Hepatocyte (in vitro differentiated cells): Measurements from ENCODE around the gene DEFB132. TPM values are rescaled to one million over a fixed set of nuclear protein-coding genes. Genes with fewer than 3 reads are reported as not detected.

Experiments
- DNase-seq: peaks from one replicate; pipeline ENCODE4 v3.0.0-alpha.2; 2016; ENCODE audit warnings: low spot score
- H2AFZ ChIP-seq: fragments of 200-600 bp; sonication (generic); 2 replicates; pipeline ENCODE4 v1.6.0; 2016; ENCODE audit warnings: antibody characterized with exemption, mild to moderate bottlenecking
- H3K27ac ChIP-seq: fragments of 200-600 bp; sonication (generic); 2 replicates; pipeline ENCODE4 v1.5.1; 2016; ENCODE audit warnings: mild to moderate bottlenecking
- H3K27me3 ChIP-seq: fragments of 200-600 bp; sonication (generic); 2 replicates; pipeline ENCODE4 v1.6.1; 2016
- H3K36me3 ChIP-seq: fragments of 200-600 bp; sonication (generic); replicated peaks from 2 replicates; pipeline ENCODE4 v1.5.1; 2016; ENCODE audit warnings: low read depth; ENCODE audit not compliant: insufficient read depth
- H3K4me1 ChIP-seq: fragments of 200-600 bp; sonication (generic); 2 replicates; pipeline ENCODE4 v1.5.1; 2016; ENCODE audit warnings: mild to moderate bottlenecking, moderate library complexity; ENCODE audit not compliant: insufficient read depth
- H3K4me2 ChIP-seq: fragments of 200-600 bp; sonication (generic); 2 replicates; pipeline ENCODE4 v1.6.0; 2016
- H3K4me3 ChIP-seq: fragments of 200-600 bp; sonication (generic); 2 replicates; pipeline ENCODE4 v1.5.1; 2016; ENCODE audit warnings: mild to moderate bottlenecking
- H3K79me2 ChIP-seq: fragments of 200-600 bp; sonication (generic); 2 replicates; pipeline ENCODE4 v1.6.0; 2017; ENCODE audit warnings: mild to moderate bottlenecking
- H3K9me2 ChIP-seq: fragments of 200-600 bp; sonication (generic); replicated peaks from 2 replicates; pipeline ENCODE4 v1.6.0; 2017; ENCODE audit warnings: mild to moderate bottlenecking; ENCODE audit not compliant: insufficient read depth
- H3K9me3 ChIP-seq: fragments of 200-600 bp; sonication (generic); 2 replicates; pipeline ENCODE4 v1.5.1; 2016; ENCODE audit warnings: low read depth, mild to moderate bottlenecking
- H4K20me1 ChIP-seq: fragments of 200-600 bp; sonication (generic); 2 replicates; pipeline ENCODE4 v1.6.0; 2016; ENCODE audit warnings: mild to moderate bottlenecking; ENCODE audit not compliant: insufficient read depth, poor library complexity, severe bottlenecking
- EZH2 ChIP-seq: fragments of 200-600 bp; sonication (generic); IDR thresholded peaks from 2 replicates; pipeline ENCODE4 v1.6.1; 2016; ENCODE audit warnings: antibody characterized with exemption, mild to moderate bottlenecking, borderline replicate concordance
- EZH2phosphoT487 ChIP-seq: fragments of 200-600 bp; sonication (generic); IDR thresholded peaks from one replicate; pipeline ENCODE4 v1.6.1; 2018; ENCODE audit warnings: antibody characterized with exemption, mild to moderate bottlenecking, low read depth, moderate library complexity; ENCODE audit not compliant: unreplicated experiment, severe bottlenecking
- WGBS: methylation state at CpG from one replicate; pipeline ENCODE4 v1.1.6; 2016; ENCODE audit warnings: low lambda C conversion rate; ENCODE audit errors: missing lambda C conversion rate; 5-methylcytosine and 5-hydroxymethylcytosine counted together
- polyA plus RNA-seq: library from polyadenylated mRNA; unstranded; fragments of >200 nt; fragmentation: Nextera tagmentation; extraction: Ambion mirVana; gene quantifications from 2 replicates; pipeline ENCODE4 v1.2.1, GENCODE V29; 2016
- total RNA-seq: library from RNA; depleted of rRNA; stranded (reverse); fragments of >200 nt; gene quantifications from 2 replicates; pipeline ENCODE4 v1.2.3, GENCODE V29; 2014
- TF ChIP-seq, protein P1 (sequence below): fragments of 200-600 bp; sonication (generic); IDR thresholded peaks from 2 replicates; pipeline ENCODE4 v1.5.1; 2016; ENCODE audit warnings: antibody characterized with exemption, mild to moderate bottlenecking; ENCODE audit not compliant: poor library complexity

DEFB132 gene
- total and polyA plus RNA-seq, 2 experiments from 2014 or later = not detected

DNA sequence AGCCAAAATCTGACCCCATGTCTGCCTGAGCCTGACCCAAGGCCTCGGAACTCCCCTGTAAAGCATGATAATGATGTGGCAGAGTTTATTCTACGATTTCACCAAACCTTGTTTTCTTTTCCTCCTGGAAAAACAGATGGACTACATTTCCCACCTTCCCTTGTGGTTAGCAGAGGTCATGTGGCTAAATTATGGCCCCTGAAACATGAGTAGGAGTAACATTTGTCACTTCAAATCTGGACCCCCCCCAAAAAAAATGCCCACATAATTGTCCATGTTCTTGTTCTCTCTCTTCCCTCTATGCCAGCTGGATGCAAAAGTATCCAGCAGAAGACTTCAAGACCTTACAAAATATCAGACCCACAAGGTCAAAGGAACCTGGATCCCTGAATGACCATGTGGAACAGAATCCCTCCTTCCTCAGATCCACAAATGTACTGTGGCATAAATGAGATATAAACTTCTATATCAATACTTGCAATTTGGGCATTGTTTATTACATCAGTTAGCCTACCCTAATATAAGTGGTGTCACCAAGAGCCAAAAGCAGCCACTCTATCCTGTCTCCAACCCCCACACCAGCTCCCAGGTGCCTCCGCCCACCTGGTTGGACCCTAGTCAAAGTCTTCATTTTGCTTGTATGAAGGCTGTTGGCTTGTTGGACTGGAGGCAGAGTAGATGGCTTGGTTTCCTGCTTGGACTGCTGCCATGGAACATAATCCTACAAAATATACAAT, 31.6 kb downstream of the DEFB132 start:
- WGBS = 66% methylated on average over 3 of the region's 3 CpGs
- H3K27me3 ChIP-seq = no peaks in the 10 kb centered on the region
- peak overlapping the region; percentile 81 for H3K27ac ChIP-seq
- H3K9me3 ChIP-seq = no peaks in the 10 kb centered on the region
- no peaks in the 10 kb centered on the region for H4K20me1 ChIP-seq
- no peaks in the 10 kb centered on the region for H3K9me2 ChIP-seq
- H3K4me3 ChIP-seq = no peak overlapping the region
- TF ChIP-seq, protein P1, sequence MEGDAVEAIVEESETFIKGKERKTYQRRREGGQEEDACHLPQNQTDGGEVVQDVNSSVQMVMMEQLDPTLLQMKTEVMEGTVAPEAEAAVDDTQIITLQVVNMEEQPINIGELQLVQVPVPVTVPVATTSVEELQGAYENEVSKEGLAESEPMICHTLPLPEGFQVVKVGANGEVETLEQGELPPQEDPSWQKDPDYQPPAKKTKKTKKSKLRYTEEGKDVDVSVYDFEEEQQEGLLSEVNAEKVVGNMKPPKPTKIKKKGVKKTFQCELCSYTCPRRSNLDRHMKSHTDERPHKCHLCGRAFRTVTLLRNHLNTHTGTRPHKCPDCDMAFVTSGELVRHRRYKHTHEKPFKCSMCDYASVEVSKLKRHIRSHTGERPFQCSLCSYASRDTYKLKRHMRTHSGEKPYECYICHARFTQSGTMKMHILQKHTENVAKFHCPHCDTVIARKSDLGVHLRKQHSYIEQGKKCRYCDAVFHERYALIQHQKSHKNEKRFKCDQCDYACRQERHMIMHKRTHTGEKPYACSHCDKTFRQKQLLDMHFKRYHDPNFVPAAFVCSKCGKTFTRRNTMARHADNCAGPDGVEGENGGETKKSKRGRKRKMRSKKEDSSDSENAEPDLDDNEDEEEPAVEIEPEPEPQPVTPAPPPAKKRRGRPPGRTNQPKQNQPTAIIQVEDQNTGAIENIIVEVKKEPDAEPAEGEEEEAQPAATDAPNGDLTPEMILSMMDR = no peak
- TF ChIP-seq EZH2phosphoT487 (no peak), EZH2 (no peak)
- no peak for DNase-seq
- no peaks in the 10 kb centered on the region for H3K36me3 ChIP-seq
- H2AFZ ChIP-seq = no peak overlapping the region
- H3K4me1 ChIP-seq = peaks cover 10% of the 10 kb centered on the region
- H3K4me2 ChIP-seq = peak overlapping the region; percentile 79
- H3K79me2 ChIP-seq = peaks cover 17% of the 10 kb centered on the region

DNA sequence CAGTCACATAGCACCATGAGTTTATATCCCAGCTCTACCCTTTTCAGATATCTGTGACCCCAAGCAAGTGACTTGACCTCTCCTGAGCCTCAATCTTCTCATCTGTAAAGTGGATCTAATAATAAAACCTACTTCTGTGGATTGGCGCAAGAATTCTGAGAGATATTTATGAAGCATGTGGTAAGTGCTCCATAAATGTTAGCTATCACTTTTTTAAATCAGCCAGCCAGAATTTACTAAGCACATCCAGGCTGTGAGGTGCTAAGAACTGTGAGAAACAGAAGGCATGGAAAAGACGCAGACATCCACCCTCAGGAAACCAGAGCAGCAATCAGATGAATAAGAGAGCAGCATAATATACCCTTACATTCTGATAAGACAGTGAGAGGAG, 32.2 kb downstream of the DEFB132 start:
- no peak for DNase-seq
- H3K4me2 ChIP-seq = peak overlapping the region; percentile 79
- H3K4me3 ChIP-seq = peak overlapping the region; percentile 57
- peaks cover 17% of the 10 kb centered on the region for H3K79me2 ChIP-seq
- H3K27ac ChIP-seq = peak overlapping the region; percentile 81
- WGBS = 51% methylated on average over 2 of the region's 2 CpGs
- no peaks in the 10 kb centered on the region for H3K9me3 ChIP-seq
- H3K36me3 ChIP-seq = no peaks in the 10 kb centered on the region
- H4K20me1 ChIP-seq = no peaks in the 10 kb centered on the region
- H3K9me2 ChIP-seq = no peaks in the 10 kb centered on the region
- H3K27me3 ChIP-seq = no peaks in the 10 kb centered on the region
- H3K4me1 ChIP-seq = peaks cover 10% of the 10 kb centered on the region
- peak overlapping the region; percentile 86 for H2AFZ ChIP-seq
- TF ChIP-seq, protein P1 = no peak
- no peak for TF ChIP-seq EZH2phosphoT487
- TF ChIP-seq EZH2 = no peak

DNA sequence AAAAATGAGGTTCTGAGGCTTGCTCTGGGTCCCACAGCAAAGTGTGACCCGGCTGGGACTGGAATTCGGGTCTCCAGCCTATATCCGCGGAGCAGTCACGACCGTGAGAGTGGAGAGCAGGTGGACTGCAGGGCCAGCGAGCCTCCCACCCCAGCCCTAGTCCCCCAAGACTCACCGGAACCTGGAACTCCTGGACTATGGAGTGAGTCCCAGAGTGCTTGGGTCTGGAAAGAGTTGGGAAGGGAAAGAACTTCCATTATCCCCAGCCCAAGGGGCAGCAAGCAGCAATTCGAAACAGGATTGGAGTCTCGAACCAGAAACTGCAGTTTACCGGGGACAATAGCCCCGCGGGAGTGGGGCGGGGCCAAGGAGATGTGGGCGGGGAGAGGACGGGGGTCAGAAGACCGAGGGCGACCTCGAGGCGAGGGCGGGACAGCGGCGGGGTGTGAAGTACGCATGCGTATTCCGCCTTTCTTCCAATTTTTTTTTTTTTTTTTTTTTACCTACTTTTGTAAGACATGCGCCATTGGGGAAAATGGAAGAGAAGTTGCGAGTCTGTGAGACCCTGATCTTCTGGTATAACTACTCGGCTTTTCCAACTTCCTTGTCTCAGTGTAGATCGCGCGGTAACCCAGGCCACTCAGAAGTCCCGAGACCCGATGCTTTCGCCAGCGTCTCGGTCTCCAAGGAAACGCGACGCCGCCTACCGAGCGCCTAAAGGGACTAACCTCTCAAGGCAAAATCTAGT, 32.7 kb downstream of the DEFB132 start, which contains the start of gene C20orf96:
Gene C20orf96, minus strand, starts transcription at position 667 of the 748 bp plus-strand sequence. Its CDS starts 140 bp downstream, at position 527.
- Histone ChIP-seq H3K36me3 (no peaks in the 10 kb centered on the region), H4K20me1 (no peaks in the 10 kb centered on the region), H3K27ac (peak within 1 kb of the TSS; percentile 81), H3K27me3 (no peaks in the 10 kb centered on the region), H3K79me2 (peaks cover 17% of the 10 kb centered on the region), H3K9me2 (no peaks in the 10 kb centered on the region), H2AFZ (peak within 1 kb of the TSS; percentile 86), H3K4me2 (peak within 1 kb of the TSS; percentile 79), H3K9me3 (no peaks in the 10 kb centered on the region), H3K4me3 (peak within 1 kb of the TSS; percentile 57), H3K4me1 (peaks cover 10% of the 10 kb centered on the region)
- 1% methylated on average over 35 of the region's 43 CpGs for WGBS
- DNase-seq = peak; percentile 95
- TF ChIP-seq, protein P1 = peak; percentile 28
- TF ChIP-seq EZH2phosphoT487 = no peak
